Coronary artery (tissue), 2 donors: Measurements from ENCODE around the gene NAXE.

Source experiments
- DNase-seq: peaks from one replicate; pipeline ENCODE4 v3.0.0-alpha.2; 2017; ENCODE audit warnings: low spot score
- H3K27ac ChIP-seq, 2 donors: fragments of 200-600 bp; sonication (generic); one replicate each; pipeline ENCODE4 v1.5.1; 2016 to 2019
- H3K4me3 ChIP-seq: fragments of 200-600 bp; sonication (generic); 2 replicates; pipeline ENCODE4 v1.5.1; 2016; ENCODE audit warnings: mild to moderate bottlenecking, moderate library complexity
- TF ChIP-seq, protein P1 (sequence below): fragments of 200-600 bp; sonication (generic); IDR thresholded peaks from one replicate; pipeline ENCODE4 v1.5.1; 2019; ENCODE audit warnings: antibody characterized with exemption

Gene NAXE

DNA sequence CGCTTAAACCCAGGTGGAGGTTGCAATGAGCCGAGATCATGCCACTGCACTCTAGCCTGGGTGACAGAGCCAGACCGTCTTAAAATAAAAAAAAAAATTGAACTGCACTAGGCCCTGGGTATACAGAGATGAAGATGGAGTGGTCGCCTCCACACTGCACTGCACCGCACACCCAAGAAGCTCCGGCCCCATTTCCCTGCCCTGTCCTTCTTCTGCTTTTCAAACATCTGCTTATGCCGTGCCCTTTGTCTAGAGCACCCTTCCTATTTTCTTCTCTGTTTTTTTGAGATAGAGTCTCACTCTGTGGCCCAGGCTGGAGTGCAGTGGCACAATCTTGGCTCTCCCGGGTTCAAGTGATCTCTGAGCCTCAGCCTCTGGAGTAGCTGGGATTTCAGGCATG lies 36.6 kb upstream of the NAXE start:
- Histone ChIP-seq H3K27ac (no peak overlapping the region), H3K4me3 (no peak overlapping the region)
- TF ChIP-seq, protein P1, sequence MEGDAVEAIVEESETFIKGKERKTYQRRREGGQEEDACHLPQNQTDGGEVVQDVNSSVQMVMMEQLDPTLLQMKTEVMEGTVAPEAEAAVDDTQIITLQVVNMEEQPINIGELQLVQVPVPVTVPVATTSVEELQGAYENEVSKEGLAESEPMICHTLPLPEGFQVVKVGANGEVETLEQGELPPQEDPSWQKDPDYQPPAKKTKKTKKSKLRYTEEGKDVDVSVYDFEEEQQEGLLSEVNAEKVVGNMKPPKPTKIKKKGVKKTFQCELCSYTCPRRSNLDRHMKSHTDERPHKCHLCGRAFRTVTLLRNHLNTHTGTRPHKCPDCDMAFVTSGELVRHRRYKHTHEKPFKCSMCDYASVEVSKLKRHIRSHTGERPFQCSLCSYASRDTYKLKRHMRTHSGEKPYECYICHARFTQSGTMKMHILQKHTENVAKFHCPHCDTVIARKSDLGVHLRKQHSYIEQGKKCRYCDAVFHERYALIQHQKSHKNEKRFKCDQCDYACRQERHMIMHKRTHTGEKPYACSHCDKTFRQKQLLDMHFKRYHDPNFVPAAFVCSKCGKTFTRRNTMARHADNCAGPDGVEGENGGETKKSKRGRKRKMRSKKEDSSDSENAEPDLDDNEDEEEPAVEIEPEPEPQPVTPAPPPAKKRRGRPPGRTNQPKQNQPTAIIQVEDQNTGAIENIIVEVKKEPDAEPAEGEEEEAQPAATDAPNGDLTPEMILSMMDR = no peak

DNA sequence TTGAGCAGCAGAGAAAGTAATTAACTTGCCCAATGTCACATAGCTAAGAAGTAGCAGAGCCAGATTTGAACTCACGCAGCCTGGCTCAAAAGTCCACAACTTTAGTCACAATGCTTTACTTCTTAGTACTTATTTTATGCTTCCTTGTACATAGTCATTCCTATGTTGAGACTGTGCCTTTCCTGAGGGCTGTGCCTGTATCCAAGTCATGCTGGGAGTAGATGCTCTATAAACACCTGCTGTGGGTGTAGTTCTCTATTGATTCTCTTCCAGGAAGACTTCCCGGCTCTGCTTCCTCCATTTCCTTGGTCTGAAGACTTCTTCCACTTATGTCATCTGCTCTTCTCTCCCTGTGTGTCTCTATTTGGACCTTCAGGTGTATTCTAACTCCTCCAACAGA lies 35.9 kb upstream of the NAXE start:
- TF ChIP-seq, protein P1 = no peak
- H3K4me3 ChIP-seq = no peak overlapping the region
- no peak for DNase-seq
- H3K27ac ChIP-seq = no peak overlapping the region

More for the DNA sequence above, 36.6 kb upstream of the NAXE start:
- DNase-seq = no peak

DNA sequence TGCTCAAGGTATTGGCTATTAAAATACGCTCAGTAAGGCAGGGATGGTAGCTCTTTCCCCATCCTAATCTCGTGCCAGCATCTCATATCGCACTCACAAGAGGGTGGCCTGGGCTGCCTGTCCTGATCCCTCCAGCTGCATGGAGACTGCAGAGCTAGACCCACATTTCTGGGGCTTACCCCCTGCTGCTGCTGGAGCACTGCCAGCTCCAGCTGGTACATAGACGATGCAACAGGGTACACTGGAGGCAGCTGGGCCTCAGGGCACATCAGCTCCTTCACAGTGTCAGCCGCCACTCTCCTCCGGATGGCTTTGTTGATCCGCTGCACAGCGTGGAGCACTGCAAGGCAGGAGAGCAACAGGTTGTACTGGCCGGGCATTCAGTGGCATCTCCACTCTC lies 35.2 kb upstream of the NAXE start:
- Histone ChIP-seq H3K4me3 (no peak overlapping the region), H3K27ac (no peak overlapping the region)
- no peak for DNase-seq
- TF ChIP-seq, protein P1 = no peak

DNA sequence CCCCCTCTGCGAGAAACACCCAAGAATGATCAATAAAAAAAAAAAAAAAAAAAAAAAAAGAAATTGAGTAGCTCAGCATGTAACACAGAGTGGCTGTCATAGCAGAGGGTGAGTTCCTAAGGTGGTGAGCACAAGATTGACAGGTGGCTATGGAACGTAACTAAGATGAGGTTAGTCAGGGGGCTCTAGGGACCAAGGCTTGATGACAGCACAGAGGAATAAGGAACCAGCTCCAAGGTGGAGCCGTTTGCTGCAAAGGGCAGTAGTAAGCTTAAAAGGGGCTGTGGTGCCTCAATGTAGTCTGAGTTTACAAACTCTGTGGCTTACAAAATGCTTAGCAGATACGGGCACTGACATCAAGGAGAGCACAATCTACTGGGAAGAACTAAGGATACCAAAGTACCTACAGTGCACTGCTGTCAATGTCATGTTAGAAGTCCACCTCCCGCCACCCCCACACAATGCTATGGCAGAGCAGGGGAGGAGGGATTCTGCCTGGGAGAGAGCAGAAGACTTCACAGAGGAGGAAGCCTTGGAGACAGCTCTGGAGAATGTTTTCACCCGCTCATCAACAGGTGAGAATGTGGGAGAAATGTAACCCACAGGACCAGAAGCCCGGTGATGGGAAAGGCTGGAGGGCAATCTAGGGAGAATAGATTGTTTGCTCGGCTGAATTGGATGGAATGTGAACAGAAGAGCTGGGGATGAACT lies 32.3 kb upstream of the NAXE start:
- TF ChIP-seq, protein P1 = no peak
- no peak for DNase-seq
- no peak overlapping the region for H3K27ac ChIP-seq
- no peak overlapping the region for H3K4me3 ChIP-seq

DNA sequence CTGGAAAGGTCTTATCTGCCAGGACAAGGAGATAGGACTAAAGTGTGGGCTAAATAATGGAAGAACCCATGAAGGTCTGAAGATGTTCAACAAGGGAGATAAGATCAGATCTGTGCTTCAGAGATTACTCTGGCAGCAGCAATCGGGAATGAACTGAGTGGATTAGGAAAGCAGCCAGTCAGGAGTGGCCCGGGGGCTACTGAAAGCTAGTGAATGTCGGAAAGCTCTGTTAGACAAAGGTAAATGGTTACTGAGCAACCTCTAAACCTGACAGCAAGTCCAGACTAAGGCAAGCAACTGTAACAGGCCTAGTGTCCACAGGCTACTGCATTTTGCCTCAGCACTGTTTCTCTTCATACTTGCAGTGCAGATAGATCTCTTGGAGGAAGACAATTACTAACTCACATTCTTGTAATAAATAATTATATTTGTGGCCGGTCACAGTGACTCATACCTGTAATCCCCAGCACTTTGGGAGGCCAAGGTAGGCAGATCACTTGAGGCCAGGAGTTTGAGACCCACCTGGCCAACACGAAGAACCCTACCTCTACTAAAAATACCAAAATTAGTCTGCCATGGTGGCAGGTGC lies 31.7 kb upstream of the NAXE start:
- TF ChIP-seq, protein P1 = no peak

DNA sequence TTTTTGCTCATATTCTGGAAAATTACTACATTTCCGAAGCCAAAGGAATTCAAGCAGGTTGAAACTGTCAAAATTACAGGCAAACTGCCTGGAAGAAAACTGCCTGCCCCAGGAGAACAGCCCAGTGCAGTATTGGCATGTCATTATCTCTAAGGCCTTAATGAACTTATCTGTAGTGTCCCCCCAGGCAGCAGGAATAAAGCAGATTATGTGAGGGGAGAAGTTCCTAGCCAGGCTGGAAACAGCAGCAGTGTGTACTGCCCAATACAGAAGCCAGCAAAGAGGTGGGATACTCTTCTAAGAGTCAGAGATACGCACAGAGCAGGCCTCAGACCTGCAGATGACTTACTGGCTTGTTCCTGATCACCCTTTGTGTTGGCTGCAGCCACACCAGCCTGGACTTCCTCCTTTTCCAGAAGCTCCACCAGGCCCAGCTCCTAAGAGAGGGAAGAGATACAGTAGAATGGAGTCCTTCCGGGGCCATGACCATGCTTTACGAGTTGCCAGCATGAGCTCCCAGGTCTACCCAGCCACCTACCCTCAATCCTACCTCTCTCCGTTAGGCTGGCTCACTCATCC lies 30.9 kb upstream of the NAXE start:
- no peak for DNase-seq
- Histone ChIP-seq H3K4me3 (no peak overlapping the region), H3K27ac (no peak overlapping the region)
- TF ChIP-seq, protein P1 = no peak

More for the DNA sequence above, 31.7 kb upstream of the NAXE start:
- Histone ChIP-seq H3K4me3 (no peak overlapping the region), H3K27ac (no peak overlapping the region)
- DNase-seq = no peak

DNA sequence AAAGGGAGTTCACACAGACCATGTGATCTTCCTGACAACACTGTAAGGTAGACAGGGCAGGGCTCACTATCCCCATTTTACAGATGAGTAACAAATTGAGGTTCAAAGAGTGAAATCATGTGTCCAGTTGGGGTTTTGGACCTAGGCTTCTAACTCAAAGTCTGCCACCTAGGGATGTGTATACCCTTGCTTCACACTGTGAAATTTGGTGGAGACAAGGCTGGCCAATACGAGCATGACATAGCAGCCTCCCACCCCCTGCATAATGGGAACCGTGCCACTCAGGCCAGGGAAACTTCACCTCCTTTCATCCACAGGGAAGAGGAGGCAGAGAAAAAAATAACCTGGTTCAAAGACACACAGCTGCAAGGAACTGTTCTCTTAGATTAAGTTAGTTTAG lies 26.1 kb upstream of the NAXE start:
- TF ChIP-seq, protein P1 = no peak
- Histone ChIP-seq H3K4me3 (no peak overlapping the region), H3K27ac (no peak overlapping the region)
- DNase-seq = no peak
